ENCODE results near the gene CACNA1S. TPM values are rescaled to one million over a fixed set of nuclear protein-coding genes. Genes with fewer than 3 reads are reported as not detected.

Gene CACNA1S
- total and polyA plus RNA-seq, 2 of the 13 experiments (the other 11 are each of a cell fraction or from before 2014, with no cell fraction given), result not detected

GRCh38 chr1:201154389-201155165, 42.4 kb upstream of the CACNA1S start, which contains the start of gene TMEM9 (continued):
- peak; percentile 99 for TF ChIP-seq RFX3 (CRISPR knock-in tag; IDR thresholded peaks at IDR 0.05)
- no peak for TF ChIP-seq MED8 (CRISPR knock-in tag; IDR thresholded peaks at IDR 0.05; ENCODE audit: insufficient replicate concordance)
- no peak for TF ChIP-seq NFE2L1 (CRISPR knock-in tag; IDR thresholded peaks at IDR 0.05; ENCODE audit: borderline replicate concordance)
- TF ChIP-seq HNRNPLL (IDR thresholded peaks at IDR 0.05; ENCODE audit: low read depth, low read length, poor library complexity, severe bottlenecking), result peak; percentile 96
- TF ChIP-seq PBX2 (CRISPR knock-in tag; IDR thresholded peaks at IDR 0.05), result peak; percentile 88
- no peak for TF ChIP-seq ZNF501 (CRISPR knock-in tag; IDR thresholded peaks at IDR 0.05)
- TF ChIP-seq MLX (CRISPR knock-in tag; IDR thresholded peaks at IDR 0.05), result 0 out of 2 replicates have a peak, but pooled peaks have one; percentile 10
- TF ChIP-seq, protein P1, sequence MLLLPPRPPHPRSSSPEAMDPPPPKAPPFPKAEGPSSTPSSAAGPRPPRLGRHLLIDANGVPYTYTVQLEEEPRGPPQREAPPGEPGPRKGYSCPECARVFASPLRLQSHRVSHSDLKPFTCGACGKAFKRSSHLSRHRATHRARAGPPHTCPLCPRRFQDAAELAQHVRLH (CRISPR knock-in tag; IDR thresholded peaks at IDR 0.05; ENCODE audit: borderline replicate concordance, low read depth), result no peak
- peak; percentile 37 for TF ChIP-seq XRCC5 (optimal IDR thresholded peaks at IDR 0.05; ENCODE audit: low read length)
- no peak for TF ChIP-seq EEA1 (CRISPR knock-in tag; IDR thresholded peaks at IDR 0.05; ENCODE audit: borderline replicate concordance)
- TF ChIP-seq SMAD9 (CRISPR knock-in tag; IDR thresholded peaks at IDR 0.05), result no peak
- TF ChIP-seq, protein P2, sequence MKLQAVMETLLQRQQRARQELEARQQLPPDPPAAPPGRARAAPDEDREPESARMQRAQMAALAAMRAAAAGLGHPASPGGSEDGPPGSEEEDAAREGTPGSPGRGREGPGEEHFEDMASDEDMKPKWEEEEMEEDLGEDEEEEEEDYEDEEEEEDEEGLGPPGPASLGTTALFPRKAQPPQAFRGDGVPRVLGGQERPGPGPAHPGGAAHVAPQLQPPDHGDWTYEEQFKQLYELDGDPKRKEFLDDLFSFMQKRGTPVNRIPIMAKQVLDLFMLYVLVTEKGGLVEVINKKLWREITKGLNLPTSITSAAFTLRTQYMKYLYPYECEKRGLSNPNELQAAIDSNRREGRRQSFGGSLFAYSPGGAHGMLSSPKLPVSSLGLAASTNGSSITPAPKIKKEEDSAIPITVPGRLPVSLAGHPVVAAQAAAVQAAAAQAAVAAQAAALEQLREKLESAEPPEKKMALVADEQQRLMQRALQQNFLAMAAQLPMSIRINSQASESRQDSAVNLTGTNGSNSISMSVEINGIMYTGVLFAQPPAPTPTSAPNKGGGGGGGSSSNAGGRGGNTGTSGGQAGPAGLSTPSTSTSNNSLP (IDR thresholded peaks at IDR 0.05; ENCODE audit: low read depth, low read length), result no peak
- TF ChIP-seq NRL (CRISPR knock-in tag; IDR thresholded peaks at IDR 0.05; ENCODE audit: borderline replicate concordance), result no peak
- no peak for TF ChIP-seq NFKBIZ (CRISPR knock-in tag; IDR thresholded peaks at IDR 0.05)
- TF ChIP-seq, protein P3, sequence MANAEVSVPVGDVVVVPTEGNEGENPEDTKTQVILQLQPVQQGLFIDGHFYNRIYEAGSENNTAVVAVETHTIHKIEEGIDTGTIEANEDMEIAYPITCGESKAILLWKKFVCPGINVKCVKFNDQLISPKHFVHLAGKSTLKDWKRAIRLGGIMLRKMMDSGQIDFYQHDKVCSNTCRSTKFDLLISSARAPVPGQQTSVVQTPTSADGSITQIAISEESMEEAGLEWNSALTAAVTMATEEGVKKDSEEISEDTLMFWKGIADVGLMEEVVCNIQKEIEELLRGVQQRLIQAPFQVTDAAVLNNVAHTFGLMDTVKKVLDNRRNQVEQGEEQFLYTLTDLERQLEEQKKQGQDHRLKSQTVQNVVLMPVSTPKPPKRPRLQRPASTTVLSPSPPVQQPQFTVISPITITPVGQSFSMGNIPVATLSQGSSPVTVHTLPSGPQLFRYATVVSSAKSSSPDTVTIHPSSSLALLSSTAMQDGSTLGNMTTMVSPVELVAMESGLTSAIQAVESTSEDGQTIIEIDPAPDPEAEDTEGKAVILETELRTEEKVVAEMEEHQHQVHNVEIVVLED (CRISPR knock-in tag; IDR thresholded peaks at IDR 0.05; ENCODE audit: borderline replicate concordance), result no peak
- 0 out of 2 replicates have a peak, but pooled peaks have one; percentile 34 for TF ChIP-seq ZNF414 (CRISPR knock-in tag; IDR thresholded peaks at IDR 0.05)
- no peak for TF ChIP-seq ZNF841 (CRISPR knock-in tag; IDR thresholded peaks at IDR 0.05; ENCODE audit: borderline replicate concordance)
- no peak for TF ChIP-seq ZBTB26 (CRISPR knock-in tag; IDR thresholded peaks at IDR 0.05; ENCODE audit: borderline replicate concordance)
- TF ChIP-seq, protein P4, sequence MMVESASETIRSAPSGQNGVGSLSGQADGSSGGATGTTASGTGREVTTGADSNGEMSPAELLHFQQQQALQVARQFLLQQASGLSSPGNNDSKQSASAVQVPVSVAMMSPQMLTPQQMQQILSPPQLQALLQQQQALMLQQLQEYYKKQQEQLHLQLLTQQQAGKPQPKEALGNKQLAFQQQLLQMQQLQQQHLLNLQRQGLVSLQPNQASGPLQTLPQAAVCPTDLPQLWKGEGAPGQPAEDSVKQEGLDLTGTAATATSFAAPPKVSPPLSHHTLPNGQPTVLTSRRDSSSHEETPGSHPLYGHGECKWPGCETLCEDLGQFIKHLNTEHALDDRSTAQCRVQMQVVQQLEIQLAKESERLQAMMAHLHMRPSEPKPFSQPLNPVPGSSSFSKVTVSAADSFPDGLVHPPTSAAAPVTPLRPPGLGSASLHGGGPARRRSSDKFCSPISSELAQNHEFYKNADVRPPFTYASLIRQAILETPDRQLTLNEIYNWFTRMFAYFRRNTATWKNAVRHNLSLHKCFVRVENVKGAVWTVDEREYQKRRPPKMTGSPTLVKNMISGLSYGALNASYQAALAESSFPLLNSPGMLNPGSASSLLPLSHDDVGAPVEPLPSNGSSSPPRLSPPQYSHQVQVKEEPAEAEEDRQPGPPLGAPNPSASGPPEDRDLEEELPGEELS (CRISPR knock-in tag; IDR thresholded peaks at IDR 0.05), result no peak
